GM21786 (cell line): ENCODE results near the gene GCFC2.

ENCODE experiments used
- ATAC-seq: cut with Tn5 transposase; IDR thresholded peaks from one replicate; pipeline ENCODE4 v1.9.1; 2021; ENCODE audit not compliant: unreplicated experiment

Gene GCFC2

DNA sequence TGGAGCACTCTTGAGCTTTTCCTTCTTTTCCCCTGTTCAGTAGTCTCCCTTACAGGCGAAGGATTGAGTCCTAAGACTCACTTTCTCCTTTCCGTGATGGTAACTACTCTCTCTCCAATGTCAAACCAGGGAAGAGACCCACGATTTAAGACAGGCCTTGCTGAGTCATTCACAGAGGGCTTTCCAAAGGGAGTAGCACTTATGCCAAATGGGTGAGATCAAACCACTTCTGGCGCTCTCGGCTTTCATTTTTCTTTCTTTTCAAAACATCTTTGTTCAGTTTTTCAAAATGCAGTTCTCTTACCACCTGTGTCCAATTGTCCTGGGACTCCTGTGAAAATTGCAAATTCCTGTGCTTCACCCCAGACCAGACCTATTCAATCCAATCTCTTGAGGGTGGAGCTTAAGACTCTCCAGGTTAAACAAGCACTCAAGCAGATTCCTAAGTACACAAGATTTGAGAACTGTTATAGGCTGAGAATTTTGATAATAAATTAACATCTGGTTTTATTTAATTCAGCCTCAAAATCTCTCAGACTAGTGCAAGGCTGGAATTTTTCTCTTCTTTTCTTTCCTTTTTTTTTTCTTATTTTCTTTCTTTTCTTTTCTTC is 78.5 kb downstream of the GCFC2 start:
- ATAC-seq, result no peak

DNA sequence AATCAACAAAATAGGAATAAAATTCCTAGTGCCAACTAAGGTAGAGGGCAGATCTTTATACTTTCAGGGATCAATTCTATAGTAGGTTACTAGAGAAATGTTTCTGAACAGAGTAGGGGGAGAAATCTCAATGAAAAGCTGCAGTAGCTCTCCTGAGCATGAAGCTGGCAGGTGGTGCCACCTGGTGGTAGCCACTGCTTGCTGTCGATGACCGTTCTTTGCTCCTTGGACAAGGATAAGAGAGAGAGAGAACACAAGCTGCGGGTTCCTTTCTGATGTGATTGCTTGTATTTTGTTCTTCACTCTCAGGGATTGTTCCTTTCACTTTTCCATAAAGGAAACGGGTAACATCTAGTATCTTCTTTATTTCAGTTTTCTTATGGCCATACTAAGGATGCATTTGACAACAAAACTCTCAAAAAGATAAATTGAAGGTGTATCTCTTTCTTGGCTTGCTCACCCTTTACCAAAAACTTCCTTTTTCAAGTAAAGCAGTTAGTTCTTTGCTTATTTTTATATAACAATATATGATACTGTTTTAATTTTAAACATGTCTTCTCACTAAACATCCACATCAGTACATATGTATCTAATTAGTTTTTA is 82.7 kb downstream of the GCFC2 start:
- ATAC-seq, result peak; percentile 80

DNA sequence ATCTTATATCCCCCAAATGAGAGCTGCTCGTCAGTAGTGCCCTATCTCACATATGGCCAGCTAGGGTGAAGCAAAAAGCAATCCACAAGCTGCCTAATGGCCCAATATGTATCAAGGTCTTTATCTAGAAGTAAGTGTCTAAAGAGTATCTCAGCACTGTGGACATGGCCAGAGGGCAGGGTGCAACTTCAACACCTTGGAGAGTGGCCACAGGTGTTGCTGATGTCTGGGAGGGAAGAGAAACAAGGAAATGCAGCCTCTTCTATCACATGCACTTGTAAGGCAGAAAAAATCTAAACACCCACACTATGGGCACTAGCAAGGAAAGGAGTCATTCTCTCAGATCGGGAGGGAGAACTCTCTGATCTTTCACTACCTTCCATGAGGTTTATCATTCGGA is 87.8 kb downstream of the GCFC2 start:
- no peak for ATAC-seq

DNA sequence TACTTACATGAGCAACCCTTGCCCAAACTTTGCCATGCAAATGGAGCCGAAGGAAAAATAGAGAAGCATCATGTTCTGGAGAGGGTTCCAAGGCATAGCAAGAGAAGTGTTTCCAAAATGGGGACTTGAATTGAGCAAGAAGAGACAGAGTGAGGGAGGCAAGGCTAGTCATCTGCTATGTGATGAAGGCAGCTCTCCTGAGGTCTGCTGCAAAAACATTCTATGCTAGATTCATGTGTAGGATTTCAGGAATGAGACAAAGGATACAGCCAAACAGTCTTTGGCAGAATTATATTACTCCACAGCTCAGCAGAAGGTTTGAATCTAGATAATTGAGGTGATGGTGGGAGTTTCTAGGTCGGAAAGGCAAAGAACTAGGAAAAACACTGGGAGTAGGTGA is 88.2 kb downstream of the GCFC2 start:
- no peak for ATAC-seq

DNA sequence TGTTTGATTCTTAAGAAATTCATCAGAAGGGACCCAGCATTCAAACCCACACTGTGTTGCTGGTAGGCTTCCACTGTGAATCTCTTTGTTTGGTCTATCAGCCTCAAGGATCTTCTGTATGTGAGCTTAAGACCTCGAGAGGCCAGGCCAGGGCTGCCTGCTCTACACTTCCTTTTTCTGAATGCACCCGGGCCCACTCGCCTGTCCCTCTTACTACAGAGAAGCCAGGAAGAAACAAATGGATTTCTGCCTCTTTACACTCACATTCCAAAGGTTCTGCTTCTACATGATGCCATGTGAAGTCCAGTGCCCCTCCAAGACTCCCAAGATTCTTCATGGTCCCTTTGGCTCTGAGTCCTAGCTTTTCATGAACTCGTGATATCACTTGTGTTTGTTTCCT is 89.5 kb downstream of the GCFC2 start:
- no peak for ATAC-seq

- ATAC-seq, result no peak
These were observed 90.6 kb downstream of the GCFC2 start for GRCh38 chr2:75619956-75620740.

DNA sequence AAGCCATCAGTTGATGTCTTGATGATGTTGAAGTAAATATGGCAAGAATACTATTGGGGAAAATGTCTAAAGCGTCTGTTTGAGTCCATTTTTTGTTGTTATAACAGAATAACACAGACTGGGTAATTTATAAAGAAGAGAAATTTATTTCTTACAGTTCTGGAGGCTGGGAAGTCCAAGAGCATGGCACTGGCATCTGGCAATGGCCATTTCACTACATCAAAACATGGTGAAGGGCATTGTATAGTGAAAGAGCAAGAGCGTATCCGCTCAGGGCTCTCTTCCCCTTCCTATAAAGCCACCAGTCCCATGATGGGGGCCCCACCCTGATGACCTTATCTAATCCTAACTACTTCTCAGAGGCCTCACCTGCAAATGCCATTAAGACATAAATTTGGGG is 93.8 kb downstream of the GCFC2 start:
- ATAC-seq, result no peak

GRCh38 chr2:75616406-75616805 is 94.3 kb downstream of the GCFC2 start:
- ATAC-seq, result no peak

DNA sequence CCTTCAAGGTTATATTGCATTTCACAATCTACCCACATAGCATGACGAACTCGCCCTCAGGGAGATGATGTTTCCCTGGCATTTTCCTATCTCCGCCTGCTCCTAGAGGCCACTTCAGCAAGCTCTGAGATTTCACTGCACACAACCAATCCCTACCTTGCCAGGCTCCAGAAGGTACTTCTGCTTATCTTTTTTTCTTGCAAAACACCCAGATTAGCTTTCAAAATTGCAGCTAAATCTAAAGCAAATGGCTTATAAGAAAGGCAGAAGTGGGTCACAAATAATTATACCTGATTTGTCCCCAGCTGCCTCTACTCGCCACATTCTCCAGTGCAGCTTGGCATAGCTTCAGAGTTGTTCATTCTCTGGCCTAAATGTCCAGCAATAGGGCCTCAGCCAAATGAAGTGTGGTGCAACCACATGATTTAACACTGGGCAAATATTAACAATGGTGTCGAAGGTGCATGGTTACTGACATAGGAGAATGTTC is 96.5 kb downstream of the GCFC2 start:
- no peak for ATAC-seq

GRCh38 chr2:75612862-75613243 is 97.9 kb downstream of the GCFC2 start:
- ATAC-seq, result no peak
